Sigmoid colon (tissue), 4 donors: Measurements from ENCODE around the gene GPR160.

ENCODE experiments used
- CTCF ChIP-seq, 4 experiments: fragments of 450-650 bp in 3 of 4; fragments of 200-600 bp in 1 of 4; IDR thresholded peaks; one replicate each; pipeline ENCODE4 v1.5.1; 2016 to 2019; ENCODE audit warnings: antibody characterized with exemption in 4 of 4, mild to moderate bottlenecking in 3 of 4, moderate library complexity in 2 of 4
- EP300 ChIP-seq, 4 donors: sonication (generic); formaldehyde crosslinking; IDR thresholded peaks; one replicate each; pipeline ENCODE4 v1.6.1; 2017; ENCODE audit warnings: antibody characterized with exemption in 4 of 4
- POLR2A ChIP-seq, 2 donors: fragments of 450-650 bp; IDR thresholded peaks; one replicate each; pipeline ENCODE4 v1.6.1; 2016; ENCODE audit warnings: antibody characterized with exemption in 2 of 2, mild to moderate bottlenecking in 2 of 2, moderate library complexity in 2 of 2
- POLR2AphosphoS5 ChIP-seq, 4 donors: sonication (generic); formaldehyde crosslinking; IDR thresholded peaks; one replicate each; pipeline ENCODE4 v1.6.1; 2017; ENCODE audit warnings: antibody characterized with exemption in 4 of 4

- TF ChIP-seq CTCF (IDR thresholded peaks at IDR 0.05) (no peak), EP300 (IDR thresholded peaks at IDR 0.05) (no peak), POLR2A (IDR thresholded peaks at IDR 0.05) (no peak), POLR2AphosphoS5 (IDR thresholded peaks at IDR 0.05) (no peak)
Measured at GRCh38 chr3:169999433-169999832, 38.4 kb upstream of the GPR160 start.
